ENCODE measurements around the gene KIAA1755.
A peak's percentile ranks its signal among the peaks of the same experiment; 100 is the strongest.
"Not testable (repeated sequence)": the region's sequence is repeated elsewhere in the genome, so short reads cannot be mapped to it uniquely, and the experiment has no call there.

Gene KIAA1755

DNA sequence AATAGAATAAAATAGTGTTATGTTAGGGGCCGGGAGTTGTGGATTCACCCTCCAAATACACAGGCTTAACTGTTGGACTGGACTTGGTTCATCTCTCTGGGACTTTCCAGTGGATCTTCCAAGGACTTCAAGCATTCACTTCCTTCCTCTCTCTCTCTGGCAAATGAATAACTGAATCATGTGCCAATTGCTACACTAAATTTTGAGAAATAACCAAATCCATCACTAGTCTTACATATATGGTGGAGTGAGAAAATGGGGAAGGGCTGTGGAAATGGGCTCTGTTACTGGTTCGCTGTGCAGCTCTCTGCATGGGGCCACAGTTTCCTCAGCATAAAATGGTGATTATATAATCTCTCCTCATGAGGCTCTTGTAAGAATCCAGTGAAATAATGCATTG, 6.8 kb upstream of the KIAA1755 start:
- DNase-seq (ENCODE audit: insufficient read length, low spot score): no peak
- no peak for FAIRE-seq

DNA sequence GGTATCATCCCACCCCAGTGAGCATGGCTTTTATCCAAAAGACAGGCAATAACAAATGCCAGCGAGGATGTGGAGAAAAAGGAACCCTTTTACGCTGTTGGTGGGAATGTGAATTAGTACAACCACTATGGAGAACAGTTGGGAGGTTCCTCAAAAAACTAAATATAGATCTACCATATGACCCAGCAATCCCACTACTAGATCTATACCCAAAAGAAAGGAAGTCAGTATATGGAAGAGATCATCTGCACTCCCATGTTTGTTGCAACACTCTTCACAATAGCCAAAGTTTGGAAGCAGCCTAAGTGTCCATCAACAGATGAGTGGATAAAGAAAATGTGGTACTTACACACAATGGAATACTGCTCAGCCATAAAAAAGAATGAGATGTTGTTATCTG, 5.9 kb upstream of the KIAA1755 start:
- no peak for DNase-seq (ENCODE audit: insufficient read length, low spot score)
- peak; percentile 48 for FAIRE-seq

GRCh38 chr20:38262931-38263330, 2.4 kb upstream of the KIAA1755 start:
- FAIRE-seq (peak; percentile 58), DNase-seq (ENCODE audit: insufficient read length, low spot score) (no peak)

- FAIRE-seq (peak; percentile 73), DNase-seq (ENCODE audit: insufficient read length, low spot score) (no peak)
Observed at GRCh38 chr20:38261054-38261390, 487 bp upstream of the KIAA1755 start.

DNA sequence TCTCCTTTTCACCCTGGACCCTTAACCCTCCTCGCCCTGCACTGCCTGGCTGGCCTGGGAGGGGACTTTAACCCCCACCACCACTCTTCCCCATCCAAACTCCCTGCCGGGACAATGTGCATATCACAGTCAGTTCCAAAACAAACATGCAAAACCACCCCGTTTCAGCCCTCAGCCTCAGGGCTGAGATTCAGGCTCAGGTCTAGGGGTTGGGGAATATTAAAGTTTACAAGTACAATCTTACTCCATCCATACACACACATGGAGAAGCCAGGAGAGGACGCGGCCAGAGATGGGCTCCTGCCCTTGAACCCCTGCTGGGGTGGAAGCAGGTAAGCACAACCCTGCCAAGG, 534 bp downstream of the KIAA1755 start:
- peak; percentile 86 for FAIRE-seq

GRCh38 chr20:38258545-38259215, 1.9 kb downstream of the KIAA1755 start:
- DNase-seq (ENCODE audit: insufficient read length, low spot score) (no peak), FAIRE-seq (peak; percentile 4)

More for the DNA sequence above, 534 bp downstream of the KIAA1755 start:
- no peak for DNase-seq (ENCODE audit: insufficient read length, low spot score)

DNA sequence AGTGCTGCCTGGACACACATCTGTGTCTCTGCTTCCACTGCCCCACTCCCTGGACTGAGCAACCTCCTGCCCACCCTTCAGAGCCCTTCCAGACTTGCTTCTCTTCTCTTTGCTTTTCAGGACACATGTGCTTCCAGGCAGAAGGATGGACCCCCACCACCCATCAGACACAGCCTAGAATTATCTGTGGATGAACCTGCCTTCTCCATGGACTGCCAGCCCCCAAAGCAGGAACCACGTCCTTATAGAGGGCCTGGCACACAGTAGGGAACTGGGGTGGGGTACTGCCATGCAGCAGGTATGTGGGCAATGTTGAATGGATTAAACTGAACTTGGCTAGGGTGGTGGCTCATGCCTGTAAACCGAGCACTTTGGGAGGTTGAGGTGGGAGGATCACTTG, 3.6 kb downstream of the KIAA1755 start:
- FAIRE-seq (peak; percentile 96), DNase-seq (ENCODE audit: insufficient read length, low spot score) (no peak)

DNA sequence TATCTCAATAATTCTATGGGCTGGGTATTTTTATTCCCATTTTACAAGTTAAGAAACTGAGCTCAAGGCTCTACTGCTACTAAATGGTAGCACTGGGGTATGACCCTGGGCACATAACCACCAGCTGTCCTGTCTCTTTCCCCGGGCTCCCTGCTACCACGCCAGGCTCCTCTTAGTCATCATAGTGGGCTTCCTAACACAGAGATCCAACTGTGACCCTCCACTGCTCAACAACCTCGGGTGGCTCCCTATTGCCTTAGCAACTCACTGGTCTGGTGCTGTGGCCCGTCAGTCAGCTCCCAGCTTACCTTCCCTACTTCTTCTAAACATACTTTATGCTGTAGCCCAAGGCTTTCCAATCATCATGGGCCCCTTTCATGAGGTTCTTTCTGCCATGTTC, 4.5 kb downstream of the KIAA1755 start:
- no peak for DNase-seq (ENCODE audit: insufficient read length, low spot score)
- FAIRE-seq: no peak

GRCh38 chr20:38255393-38255792, 5.1 kb downstream of the KIAA1755 start:
- peak; percentile 31 for FAIRE-seq

GRCh38 chr20:38254621-38255020, 5.9 kb downstream of the KIAA1755 start:
- not testable (repeated sequence) for FAIRE-seq; DNase-seq (ENCODE audit: insufficient read length, low spot score)

More at GRCh38 chr20:38255393-38255792, 5.1 kb downstream of the KIAA1755 start:
- DNase-seq (ENCODE audit: insufficient read length, low spot score): no peak

DNA sequence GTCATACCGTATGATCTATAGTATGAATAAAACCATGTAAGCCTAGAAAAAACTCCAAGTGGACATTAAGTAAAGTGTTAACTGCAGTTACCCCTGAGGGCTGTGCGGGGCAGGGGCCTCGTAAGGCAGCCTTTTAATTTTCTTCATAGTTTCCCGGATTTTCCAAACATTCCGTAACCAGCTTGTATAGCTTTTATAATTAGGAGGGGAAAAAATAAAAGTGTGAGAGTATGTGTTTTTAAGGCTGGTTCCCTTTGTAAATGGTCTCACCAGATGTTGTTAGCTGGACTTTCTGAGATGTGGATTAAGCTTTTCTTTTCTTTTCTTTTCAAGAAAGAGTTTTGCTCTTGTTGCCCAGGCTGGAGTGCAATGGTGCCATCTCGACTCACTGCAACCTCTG, 7.0 kb downstream of the KIAA1755 start:
- DNase-seq (ENCODE audit: insufficient read length, low spot score) (no peak), FAIRE-seq (no peak)

- DNase-seq (ENCODE audit: insufficient read length, low spot score): no peak
- FAIRE-seq: no peak
Observed at GRCh38 chr20:38252292-38253288, 7.9 kb downstream of the KIAA1755 start.

DNA sequence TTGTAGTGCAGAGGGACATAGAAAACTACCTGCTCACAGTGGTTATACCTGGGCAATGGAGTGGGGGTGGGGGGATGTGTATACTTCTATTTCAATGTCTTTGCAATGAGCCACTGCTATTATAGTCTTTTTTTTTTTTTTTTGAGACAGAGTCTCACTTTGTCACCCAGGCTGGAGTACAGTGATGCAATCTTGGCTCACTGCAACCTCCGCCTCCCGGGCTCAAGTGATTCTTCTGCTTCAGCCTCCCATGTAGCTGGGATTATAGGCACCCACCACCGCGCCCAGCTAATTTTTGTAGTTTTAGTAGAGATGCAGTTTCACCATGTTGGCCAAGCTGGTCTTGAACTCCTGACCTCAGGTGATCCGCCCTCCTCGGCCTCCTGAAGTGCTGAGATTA, 9.1 kb downstream of the KIAA1755 start:
- not testable (repeated sequence) for FAIRE-seq; DNase-seq (ENCODE audit: insufficient read length, low spot score)

DNA sequence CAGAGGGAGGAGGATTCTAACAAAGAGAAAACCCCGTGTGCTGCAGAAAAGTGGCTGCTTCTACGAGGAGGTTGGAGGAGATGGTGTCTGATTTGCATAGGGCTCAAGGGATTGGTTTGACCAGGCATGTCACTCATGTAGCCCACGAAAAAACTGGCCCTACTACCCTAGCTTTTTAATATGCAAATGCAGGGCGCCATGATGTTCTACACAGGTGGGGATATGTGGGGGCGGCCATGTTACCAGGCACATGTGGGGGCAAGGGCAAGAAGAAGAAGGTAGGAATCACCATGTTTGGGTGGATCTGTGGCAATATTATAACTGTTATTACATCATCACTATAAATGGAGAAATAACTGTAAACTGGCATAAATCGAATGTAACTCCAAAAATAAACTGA, 9.9 kb downstream of the KIAA1755 start:
- FAIRE-seq (peak; percentile 71), DNase-seq (ENCODE audit: insufficient read length, low spot score) (no peak)

GRCh38 chr20:38249536-38250310, 10.8 kb downstream of the KIAA1755 start:
- no peak for DNase-seq (ENCODE audit: insufficient read length, low spot score)
- FAIRE-seq: peak; percentile 49

GRCh38 chr20:38248133-38248532, 12.4 kb downstream of the KIAA1755 start:
- no peak for DNase-seq (ENCODE audit: insufficient read length, low spot score)
- FAIRE-seq: no peak

DNA sequence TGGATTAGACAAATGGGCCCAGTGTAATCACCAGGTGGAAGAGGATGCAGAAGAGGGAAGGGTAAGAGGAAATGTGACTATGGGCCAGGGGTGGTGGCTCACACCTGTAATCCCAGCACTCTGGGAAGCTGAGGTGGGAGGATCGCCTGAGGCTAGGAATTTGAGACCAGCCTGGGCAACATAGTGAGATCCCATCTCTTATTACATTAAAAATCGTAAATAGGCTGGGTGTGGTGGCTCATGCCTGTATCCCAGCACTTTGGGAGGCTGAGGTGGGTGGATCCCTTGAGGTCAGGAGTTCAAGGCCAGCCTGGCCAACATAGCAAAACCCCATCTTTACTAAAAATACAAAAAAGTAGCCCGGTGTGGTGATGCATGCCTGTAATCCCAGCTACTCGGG, 12.8 kb downstream of the KIAA1755 start:
- not testable (repeated sequence) for FAIRE-seq; DNase-seq (ENCODE audit: insufficient read length, low spot score)

DNA sequence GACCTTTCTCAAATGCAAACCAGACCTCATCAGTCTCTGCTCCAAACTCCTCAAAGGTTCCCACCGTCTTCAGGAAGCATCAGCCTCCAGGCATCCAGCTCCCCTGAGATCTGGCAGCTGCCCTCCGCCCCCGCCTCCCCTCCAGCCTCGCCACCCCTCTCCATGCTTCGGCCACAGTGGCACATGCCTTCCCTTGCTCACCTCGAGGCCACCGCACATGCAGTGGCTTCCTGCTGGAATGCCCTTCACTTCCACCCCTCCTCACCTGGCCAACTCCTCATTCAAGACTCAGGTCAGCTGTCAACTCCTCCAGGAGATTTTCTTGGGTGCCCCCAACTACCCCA, 13.4 kb downstream of the KIAA1755 start:
- FAIRE-seq (peak; percentile 40), DNase-seq (ENCODE audit: insufficient read length, low spot score) (no peak)

GRCh38 chr20:38246357-38247165, 14.0 kb downstream of the KIAA1755 start:
- no peak for FAIRE-seq
- DNase-seq (ENCODE audit: insufficient read length, low spot score): no peak

DNA sequence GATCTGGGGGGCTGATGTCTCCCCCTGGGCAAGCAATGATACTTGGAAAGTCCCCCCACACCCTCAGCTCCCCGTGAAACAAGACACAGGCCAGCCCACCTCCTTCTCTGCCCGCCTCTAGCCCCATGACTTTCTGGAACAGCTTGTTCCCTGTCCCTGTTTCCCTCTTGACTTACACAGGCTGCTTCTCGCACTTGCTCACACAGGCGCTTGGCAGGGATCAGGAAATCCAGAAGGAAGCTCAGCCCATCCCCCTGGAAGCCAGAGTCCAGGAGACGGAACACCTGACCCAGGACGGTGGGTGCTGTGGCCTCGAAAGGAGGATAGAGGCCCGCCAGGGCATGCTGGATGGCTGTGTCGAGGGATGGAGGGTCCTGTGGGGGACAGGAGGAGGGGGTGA, 14.8 kb downstream of the KIAA1755 start:
- DNase-seq (ENCODE audit: insufficient read length, low spot score): no peak

DNA sequence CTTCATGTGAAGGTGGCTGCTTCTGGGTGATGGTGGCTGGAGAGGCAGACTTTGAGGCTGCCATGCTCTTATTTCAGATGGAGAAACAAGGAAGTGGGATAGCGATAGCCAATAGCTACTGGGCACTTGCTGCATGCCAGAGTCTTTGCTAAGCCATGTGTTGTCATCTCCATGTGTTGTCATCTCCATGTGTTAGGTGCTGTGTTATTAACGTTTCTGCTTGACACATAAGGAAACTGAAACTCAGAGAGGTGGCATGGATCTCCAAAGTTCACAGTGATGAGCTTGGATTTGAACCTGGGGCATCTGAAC, 16.9 kb downstream of the KIAA1755 start:
- FAIRE-seq (peak; percentile 88), DNase-seq (ENCODE audit: insufficient read length, low spot score) (no peak)

More for the DNA sequence above, 14.8 kb downstream of the KIAA1755 start:
- FAIRE-seq: no peak

Measured in HTR-8/SVneo (cell line).